Right atrium auricular region (tissue), 2 donors: ENCODE measurements around the gene ACE. TPM values are rescaled to one million over a fixed set of nuclear protein-coding genes. Genes with fewer than 3 reads are reported as not detected.
A peak's percentile ranks its signal among the peaks of the same experiment; 100 is the strongest.

Experiments used
- DNase-seq: peaks from one replicate; pipeline ENCODE4 v3.0.0-alpha.2; 2019; ENCODE audit warnings: low spot score
- H3K27ac ChIP-seq, 2 donors: fragments of 200-600 bp; sonication (generic); 1 replicate in 1 of 2; 2 replicates in 1 of 2; pipeline ENCODE4 v1.5.1; 2016 to 2019
- H3K27me3 ChIP-seq, 2 donors: fragments of 200-600 bp; sonication (generic); one replicate each; pipeline versions ENCODE4 v1.5.1 to v1.6.0; 2017 to 2019
- H3K36me3 ChIP-seq: fragments of 200-600 bp; sonication (generic); one replicate; pipeline ENCODE4 v1.5.1; 2016
- H3K4me1 ChIP-seq, 2 donors: fragments of 200-600 bp; sonication (generic); one replicate each; pipeline versions ENCODE4 v1.5.1 to v1.6.0; 2017 to 2019
- H3K4me3 ChIP-seq, 2 donors: fragments of 200-600 bp; sonication (generic); 1 replicate in 1 of 2; 2 replicates in 1 of 2; pipeline ENCODE4 v1.5.1; 2017 to 2019; ENCODE audit warnings: mild to moderate bottlenecking in 1 of 2, moderate library complexity in 1 of 2
- H3K9me3 ChIP-seq, 2 donors: fragments of 200-600 bp; sonication (generic); one replicate each; pipeline ENCODE4 v1.5.1; 2019
- CTCF ChIP-seq, 2 donors: fragments of 200-600 bp; sonication (generic); IDR thresholded peaks; one replicate each; pipeline ENCODE4 v1.5.1; 2019; ENCODE audit warnings: antibody characterized with exemption in 2 of 2
- total RNA-seq, 2 donors: library from RNA; depleted of rRNA; stranded (reverse); fragments of >200 nt; gene quantifications; one replicate each; pipeline ENCODE4 v1.1.0, GENCODE V29; 2016

The ACE gene
- total RNA-seq, result 1 to 10 TPM; 3.4 to 4.0 TPM

GRCh38 chr17:63476854-63477479 is at the start of gene ACE:
ACE (plus strand) TSS chr17:63477061; CDS start chr17:63477095, 34 bp downstream.
- DNase-seq, result no peak
- Histone ChIP-seq H3K4me1 (peaks cover 0 to 40% of the 10 kb centered on the region in 2 donors), H3K27ac (peak within 1 kb of the TSS; percentile 24 to 52), H3K9me3 (no peaks in the 10 kb centered on the region), H3K4me3 (peak within 1 kb of the TSS; percentile 42 to 66), H3K27me3 (no peaks in the 10 kb centered on the region), H3K36me3 (no peaks in the 10 kb centered on the region)
- TF ChIP-seq CTCF (IDR thresholded peaks at IDR 0.05), result no peak

- no peak overlapping the region for H3K4me3 ChIP-seq
- no peaks in the 10 kb centered on the region for H3K9me3 ChIP-seq
- no peaks in the 10 kb centered on the region for H3K27me3 ChIP-seq
- no peak overlapping the region for H3K27ac ChIP-seq
- no peak for TF ChIP-seq CTCF (IDR thresholded peaks at IDR 0.05)
- peaks cover 0 to 38% of the 10 kb centered on the region in 2 donors for H3K4me1 ChIP-seq
- H3K36me3 ChIP-seq, result no peaks in the 10 kb centered on the region
- DNase-seq, result no peak
Observed at GRCh38 chr17:63429766-63430165, 47.1 kb upstream of the ACE start.

GRCh38 chr17:63430223-63430622 is 46.6 kb upstream of the ACE start:
- DNase-seq, result no peak
- Histone ChIP-seq H3K9me3 (no peaks in the 10 kb centered on the region), H3K27me3 (no peaks in the 10 kb centered on the region), H3K27ac (no peak overlapping the region), H3K36me3 (no peaks in the 10 kb centered on the region), H3K4me1 (peaks cover 0 to 42% of the 10 kb centered on the region in 2 donors), H3K4me3 (no peak overlapping the region)
- TF ChIP-seq CTCF (IDR thresholded peaks at IDR 0.05), result no peak

- H3K27ac ChIP-seq, result peak overlapping the region; percentile 83 to 88
- DNase-seq, result no peak
- no peaks in the 10 kb centered on the region for H3K36me3 ChIP-seq
- H3K27me3 ChIP-seq, result no peaks in the 10 kb centered on the region
- H3K4me1 ChIP-seq, result peaks cover 0 to 50% of the 10 kb centered on the region in 2 donors
- no peak for TF ChIP-seq CTCF (IDR thresholded peaks at IDR 0.05)
- H3K9me3 ChIP-seq, result no peaks in the 10 kb centered on the region
- H3K4me3 ChIP-seq, result no peak overlapping the region
Observed at GRCh38 chr17:63431618-63431938, 45.3 kb upstream of the ACE start.

- Histone ChIP-seq H3K27me3 (no peaks in the 10 kb centered on the region), H3K36me3 (no peaks in the 10 kb centered on the region), H3K27ac (peak overlapping the region; percentile 83 to 88), H3K4me1 (peaks cover 0 to 56% of the 10 kb centered on the region in 2 donors), H3K9me3 (no peaks in the 10 kb centered on the region), H3K4me3 (no peak overlapping the region)
- no peak for DNase-seq
- TF ChIP-seq CTCF (IDR thresholded peaks at IDR 0.05), result no peak
Observed at GRCh38 chr17:63431939-63432804, 44.7 kb upstream of the ACE start.
